CD14-positive monocyte (primary cell): ENCODE results near the gene POLL. TPM values are rescaled to one million over a fixed set of nuclear protein-coding genes. Genes with fewer than 3 reads are reported as not detected.
"Not testable (repeated sequence)": the region's sequence is repeated elsewhere in the genome, so short reads cannot be mapped to it uniquely, and the experiment has no call there.

Experiments
- DNase-seq, 3 donors: peaks; one replicate each; pipeline ENCODE4 v3.0.0-alpha.2; 2011 to 2022
- H2AFZ ChIP-seq: 2 replicates; pipeline ENCODE4 v1.6.0; 2012; ENCODE audit warnings: mild to moderate bottlenecking, low read depth, low read length, inconsistent platforms; ENCODE audit not compliant: insufficient read depth, poor library complexity, severe bottlenecking
- H3K27ac ChIP-seq, 2 donors: 1 replicate in 1 of 2; 2 replicates in 1 of 2; pipeline ENCODE4 v1.5.1; 2012 to 2013; ENCODE audit warnings: low read length in 2 of 2, control low read depth in 1 of 2, inconsistent platforms in 1 of 2, low read depth in 1 of 2, mild to moderate bottlenecking in 1 of 2
- H3K27me3 ChIP-seq, 2 donors: one replicate each; pipeline versions ENCODE4 v1.6.0 to v1.6.1; 2011 to 2013; ENCODE audit warnings: low read length in 2 of 2; ENCODE audit not compliant: control insufficient read depth in 2 of 2, insufficient read depth in 2 of 2
- H3K36me3 ChIP-seq, 2 donors: replicated peaks in 1 of 2; 1 replicate in 1 of 2; 2 replicates in 1 of 2; pipeline versions ENCODE4 v1.5.1 to v1.6.1; 2012 to 2013; ENCODE audit warnings: low read length in 2 of 2, control low read depth in 1 of 2, inconsistent platforms in 1 of 2, mild to moderate bottlenecking in 1 of 2; ENCODE audit not compliant: insufficient read depth in 2 of 2, control insufficient read depth in 1 of 2
- H3K4me1 ChIP-seq, 2 donors: 1 replicate in 1 of 2; 2 replicates in 1 of 2; pipeline versions ENCODE4 v1.5.1 to v1.6.1; 2012 to 2013; ENCODE audit warnings: low read length in 2 of 2, control low read depth in 1 of 2, inconsistent platforms in 1 of 2, mild to moderate bottlenecking in 1 of 2, moderate library complexity in 1 of 2; ENCODE audit not compliant: insufficient read depth in 2 of 2, control insufficient read depth in 1 of 2
- H3K4me2 ChIP-seq: replicated peaks from 2 replicates; pipeline ENCODE3; 2012; ENCODE audit warnings: low read length, moderate library complexity, mild to moderate bottlenecking; ENCODE audit not compliant: poor library complexity, severe bottlenecking; ENCODE audit errors: extremely low read depth
- H3K4me3 ChIP-seq, 3 experiments: fragments of 200-600 bp in 1 of 3; sonication (generic) in 1 of 3; replicated peaks in 1 of 3; 1 replicate in 2 of 3; 2 replicates in 1 of 3; pipeline ENCODE4 v1.5.1; 2011 to 2013; ENCODE audit warnings: low read length in 3 of 3, mild to moderate bottlenecking in 3 of 3, control low read depth in 2 of 3, low read depth in 2 of 3, inconsistent platforms in 1 of 3, moderate library complexity in 1 of 3
- H3K79me2 ChIP-seq: 2 replicates; pipeline ENCODE4 v1.6.0; 2012; ENCODE audit warnings: mild to moderate bottlenecking, control low read depth, inconsistent platforms, low read length, moderate library complexity; ENCODE audit not compliant: insufficient read depth
- H3K9ac ChIP-seq: 2 replicates; pipeline ENCODE4 v1.6.0; 2017; ENCODE audit warnings: low read length, mild to moderate bottlenecking; ENCODE audit not compliant: insufficient read depth, poor library complexity, severe bottlenecking
- H3K9me3 ChIP-seq, 2 donors: replicated peaks in 1 of 2; 1 replicate in 1 of 2; 2 replicates in 1 of 2; pipeline versions ENCODE4 v1.5.1 to v1.6.1; 2012 to 2013; ENCODE audit warnings: low read length in 2 of 2, control low read depth in 1 of 2; ENCODE audit not compliant: control insufficient read depth in 1 of 2, insufficient read depth in 1 of 2
- H4K20me1 ChIP-seq: 2 replicates; pipeline ENCODE4 v1.6.0; 2012; ENCODE audit warnings: mild to moderate bottlenecking, low read length, control low read depth, moderate library complexity; ENCODE audit not compliant: insufficient read depth
- H3K27ac Mint-ChIP-seq, 7 donors: one replicate each; pipeline ENCODE4 v1.8.0; 2020; ENCODE audit warnings: mild to moderate bottlenecking in 7 of 7, mixed read lengths in 7 of 7, moderate library complexity in 6 of 7, inconsistent platforms in 2 of 7
- H3K27me3 Mint-ChIP-seq, 3 donors: one replicate each; pipeline ENCODE4 v1.8.0; 2021 to 2022; ENCODE audit warnings: low read depth in 3 of 3, mild to moderate bottlenecking in 3 of 3, mixed read lengths in 3 of 3, moderate library complexity in 3 of 3, inconsistent platforms in 1 of 3
- H3K36me3 Mint-ChIP-seq, 2 donors: one replicate each; pipeline ENCODE4 v1.8.0; 2020; ENCODE audit warnings: mixed read lengths in 2 of 2, inconsistent platforms in 1 of 2, mild to moderate bottlenecking in 1 of 2
- H3K4me1 Mint-ChIP-seq: one replicate; pipeline ENCODE4 v1.8.0; 2020; ENCODE audit warnings: mild to moderate bottlenecking, mixed read lengths
- H3K4me3 Mint-ChIP-seq, 2 donors: one replicate each; pipeline ENCODE4 v1.8.0; 2020; ENCODE audit warnings: mild to moderate bottlenecking in 2 of 2, mixed read lengths in 2 of 2, moderate library complexity in 1 of 2
- H3K9me3 Mint-ChIP-seq, 7 donors: one replicate each; pipeline ENCODE4 v1.8.0; 2020 to 2022; ENCODE audit warnings: mixed read lengths in 7 of 7, mild to moderate bottlenecking in 6 of 7, moderate library complexity in 6 of 7, inconsistent platforms in 2 of 7
- WGBS: methylation state at CpG from one replicate; pipeline ENCODE4 v1.1.5; 2013; ENCODE audit warnings: missing lambda C conversion rate; ENCODE audit not compliant: insufficient coverage; 5-methylcytosine and 5-hydroxymethylcytosine counted together
- intact Hi-C, 2 donors: fragments of 100-400 bp; cut with micrococcal nuclease; formaldehyde crosslinking; loops; one replicate each; pipeline versions ENCODE4 v1.15.0 to v1.15.1; 2023
- polyA minus RNA-seq: library from RNA; depleted of rRNA, polyadenylated mRNA; stranded (reverse); fragments of >200 nt; gene quantifications from 2 replicates; pipeline ENCODE4 v1.2.3, GENCODE V29; 2012
- polyA plus RNA-seq, 3 donors: library from polyadenylated mRNA; depleted of rRNA in 1 of 3; unstranded in 2 of 3; stranded (reverse) in 1 of 3; fragments of 300-500 nt in 2 of 3; fragments of >200 nt in 1 of 3; fragmentation: Illumina TruSeq in 2 of 3; gene quantifications; 1 replicate in 2 of 3; 2 replicates in 1 of 3; pipeline ENCODE4 v1.2.3, GENCODE V29; 2012 to 2021
- total RNA-seq, 12 experiments: library from RNA in 1 of 12; stranded (reverse) in 1 of 12; fragments of 120-200 nt in 1 of 12; gene quantifications; one replicate each; pipeline ENCODE4 v1.2.4 and lab custom pipeline; 2013 to 2026; ENCODE audit warnings: mixed read lengths in 6 of 12, inconsistent platforms in 1 of 12
- TF ChIP-seq, protein P1 (sequence below): fragments of 200-600 bp; IDR thresholded peaks from one replicate; pipeline ENCODE4 v1.8.0; 2022; ENCODE audit warnings: antibody characterized with exemption, mild to moderate bottlenecking

The POLL gene
- 15.3 TPM for total RNA-seq (2013)
- polyA plus RNA-seq (10 to 100 TPM in 2 of 3 donors, 1 to 10 TPM in 1; 9.9 to 37.0 (median 10.6) TPM), polyA minus RNA-seq (10.4 and 11.2 TPM in 2 replicates), total RNA-seq (lab: John Stamatoyannopoulos, UW) (2.0 to 17.3 (median 12.5) reads per million in 11 experiments)

DNA sequence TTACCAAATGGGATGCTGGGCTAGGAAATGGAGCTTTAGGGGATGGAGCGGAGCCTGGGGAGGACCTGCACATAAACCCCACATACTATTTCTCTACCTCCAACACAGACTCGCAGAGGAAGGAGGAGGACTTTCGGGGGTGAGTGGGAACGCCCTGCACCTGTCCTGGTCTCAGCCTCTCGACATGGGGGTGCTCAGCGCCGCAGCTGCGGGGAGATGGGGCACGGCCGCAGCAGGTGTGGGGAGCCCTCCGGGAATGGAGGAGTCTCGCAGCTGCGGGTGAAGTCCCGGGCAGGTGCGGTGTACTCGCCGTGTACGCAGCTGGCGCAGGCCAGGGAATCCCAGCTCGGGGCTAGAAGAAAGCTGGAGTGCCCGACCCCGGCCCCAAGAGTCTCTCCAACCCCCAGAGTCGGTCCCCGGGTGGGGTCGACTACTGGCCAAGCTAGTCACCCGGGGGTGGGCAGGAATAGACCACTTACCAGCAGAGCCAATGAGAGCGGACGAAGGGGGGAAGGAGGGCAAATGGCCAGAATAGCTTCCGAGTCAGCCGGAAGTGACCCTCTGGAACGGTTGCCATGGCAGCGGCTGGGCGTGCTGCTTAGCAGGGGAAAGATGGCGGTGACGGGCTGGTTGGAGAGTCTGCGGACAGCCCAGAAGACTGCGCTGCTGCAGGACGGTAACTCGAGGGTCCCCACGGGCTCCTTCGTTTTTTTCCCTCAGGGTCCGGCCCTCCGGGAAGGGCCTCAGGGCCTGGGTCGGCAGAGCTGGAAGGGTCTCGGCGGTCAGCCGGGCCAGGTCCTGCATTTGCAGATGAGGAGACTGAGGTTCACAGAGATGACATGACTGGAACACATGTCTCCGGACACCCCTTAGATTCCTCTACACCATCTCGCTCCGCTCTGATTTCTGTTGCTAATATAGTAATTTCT, at the start of gene POLL, which contains the start of gene DPCD:
POLL (minus strand) TSS at position 533 of the 929 bp plus-strand sequence. CDS start 897 bp downstream, outside the sequence.
DPCD (plus strand) TSS at position 597 of the 929 bp plus-strand sequence; CDS start at position 613, 16 bp downstream.
- WGBS = under 1% methylated on average over 42 of the region's 50 CpGs
- peaks cover 20 to 23% of the 10 kb centered on the region in 2 donors for H3K36me3 ChIP-seq

DNA sequence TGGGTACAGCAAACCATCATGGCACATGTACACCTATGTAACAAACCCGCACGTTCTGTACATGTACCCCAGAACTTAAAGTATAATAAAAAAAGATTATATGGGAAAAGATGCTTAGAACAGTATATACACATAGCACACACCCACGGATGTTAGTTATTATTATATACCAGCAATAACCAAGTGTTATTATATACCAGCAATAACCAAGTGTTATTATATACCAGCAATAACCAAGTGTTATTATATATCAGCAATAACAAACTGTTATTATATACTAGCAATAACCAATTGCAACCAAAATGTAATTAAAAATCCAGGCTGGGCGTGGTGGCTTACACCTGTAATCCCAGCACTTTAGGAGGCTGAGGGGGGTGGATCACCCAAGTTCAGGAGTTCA, 45.5 kb upstream of the POLL start:
- Mint-ChIP-seq H3K4me1 (peaks cover 18% of the 10 kb centered on the region), H3K36me3 (peaks cover 54 to 55% of the 10 kb centered on the region in 2 donors)
- H3K36me3 ChIP-seq = peaks cover 17 to 65% of the 10 kb centered on the region in 2 donors
- H3K4me3 Mint-ChIP-seq, H3K4me1 ChIP-seq, H3K4me2 ChIP-seq, intact Hi-C loops, H3K9me3 ChIP-seq, H2AFZ ChIP-seq, H3K79me2 ChIP-seq, H3K9ac ChIP-seq, H3K27ac ChIP-seq, H3K27me3 Mint-ChIP-seq, H3K27me3 ChIP-seq, DNase-seq, H3K4me3 ChIP-seq, H3K9me3 Mint-ChIP-seq, H3K27ac Mint-ChIP-seq: not testable (repeated sequence)
- no CpG with 5 or more reads among the region's 4 CpGs for WGBS
- H4K20me1 ChIP-seq = peaks cover 20% of the 10 kb centered on the region

More for the DNA sequence above, at the start of gene POLL, which contains the start of gene DPCD:
- Mint-ChIP-seq H3K36me3 (peaks cover 27% of the 10 kb centered on the region in 2 donors), H3K27ac (peak within 1 kb of the TSS; percentile 81 to 92 (median 86)), H3K4me1 (peaks cover 38% of the 10 kb centered on the region), H3K27me3 (peaks cover 0 to 1% (median 0%) of the 10 kb centered on the region in 3 donors), H3K4me3 (peak within 1 kb of the TSS; percentile 93 to 94), H3K9me3 (no peaks in the 10 kb centered on the region)
- Histone ChIP-seq H3K9ac (peak within 1 kb of the TSS; percentile 87), H4K20me1 (no peaks in the 10 kb centered on the region), H2AFZ (peak within 1 kb of the TSS; percentile 99), H3K4me3 (peak within 1 kb of the TSS; percentile 70 to 99 (median 90)), H3K27ac (peak within 1 kb of the TSS in 1 of 2 donors; percentile 84), H3K4me1 (peaks cover 39 to 45% of the 10 kb centered on the region in 2 donors), H3K27me3 (no peaks in the 10 kb centered on the region), H3K9me3 (no peaks in the 10 kb centered on the region), H3K79me2 (peaks cover 20% of the 10 kb centered on the region), H3K4me2 (peak within 1 kb of the TSS; percentile 81)
- intact Hi-C loops = loop anchor here in 1 of 2 donors (5.0 kb wide), 1 partner anchor 236 kb away; the partner anchor contains the start of gene BTRC
- TF ChIP-seq, protein P1, sequence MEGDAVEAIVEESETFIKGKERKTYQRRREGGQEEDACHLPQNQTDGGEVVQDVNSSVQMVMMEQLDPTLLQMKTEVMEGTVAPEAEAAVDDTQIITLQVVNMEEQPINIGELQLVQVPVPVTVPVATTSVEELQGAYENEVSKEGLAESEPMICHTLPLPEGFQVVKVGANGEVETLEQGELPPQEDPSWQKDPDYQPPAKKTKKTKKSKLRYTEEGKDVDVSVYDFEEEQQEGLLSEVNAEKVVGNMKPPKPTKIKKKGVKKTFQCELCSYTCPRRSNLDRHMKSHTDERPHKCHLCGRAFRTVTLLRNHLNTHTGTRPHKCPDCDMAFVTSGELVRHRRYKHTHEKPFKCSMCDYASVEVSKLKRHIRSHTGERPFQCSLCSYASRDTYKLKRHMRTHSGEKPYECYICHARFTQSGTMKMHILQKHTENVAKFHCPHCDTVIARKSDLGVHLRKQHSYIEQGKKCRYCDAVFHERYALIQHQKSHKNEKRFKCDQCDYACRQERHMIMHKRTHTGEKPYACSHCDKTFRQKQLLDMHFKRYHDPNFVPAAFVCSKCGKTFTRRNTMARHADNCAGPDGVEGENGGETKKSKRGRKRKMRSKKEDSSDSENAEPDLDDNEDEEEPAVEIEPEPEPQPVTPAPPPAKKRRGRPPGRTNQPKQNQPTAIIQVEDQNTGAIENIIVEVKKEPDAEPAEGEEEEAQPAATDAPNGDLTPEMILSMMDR = no peak
- peak; percentile 83 to 94 (median 90) for DNase-seq
